ENCODE measurements around the gene TMEM161A.

DNA sequence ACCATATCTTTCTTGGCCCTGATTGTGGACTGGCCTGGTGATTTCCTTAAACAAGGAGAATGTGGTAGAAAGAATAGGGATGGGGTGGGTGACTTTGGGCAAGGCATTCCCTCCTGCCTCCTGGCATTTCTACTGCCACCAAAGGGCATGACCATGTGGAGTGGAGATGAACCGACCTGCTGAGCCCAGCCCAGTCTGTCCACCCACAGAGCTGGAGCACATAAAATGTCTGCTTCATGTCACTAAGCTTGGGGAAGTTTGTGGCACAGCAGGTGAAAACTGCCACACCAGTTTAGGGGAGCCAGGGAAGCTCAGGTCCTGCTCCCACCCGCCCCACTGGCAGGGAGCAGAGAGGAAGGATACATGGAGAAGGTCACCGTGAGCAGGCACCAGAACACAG is 6.3 kb downstream of the TMEM161A start:
- no peak for TF ChIP-seq POLR2A (IDR thresholded peaks at IDR 0.05)
- TF ChIP-seq, protein P1, sequence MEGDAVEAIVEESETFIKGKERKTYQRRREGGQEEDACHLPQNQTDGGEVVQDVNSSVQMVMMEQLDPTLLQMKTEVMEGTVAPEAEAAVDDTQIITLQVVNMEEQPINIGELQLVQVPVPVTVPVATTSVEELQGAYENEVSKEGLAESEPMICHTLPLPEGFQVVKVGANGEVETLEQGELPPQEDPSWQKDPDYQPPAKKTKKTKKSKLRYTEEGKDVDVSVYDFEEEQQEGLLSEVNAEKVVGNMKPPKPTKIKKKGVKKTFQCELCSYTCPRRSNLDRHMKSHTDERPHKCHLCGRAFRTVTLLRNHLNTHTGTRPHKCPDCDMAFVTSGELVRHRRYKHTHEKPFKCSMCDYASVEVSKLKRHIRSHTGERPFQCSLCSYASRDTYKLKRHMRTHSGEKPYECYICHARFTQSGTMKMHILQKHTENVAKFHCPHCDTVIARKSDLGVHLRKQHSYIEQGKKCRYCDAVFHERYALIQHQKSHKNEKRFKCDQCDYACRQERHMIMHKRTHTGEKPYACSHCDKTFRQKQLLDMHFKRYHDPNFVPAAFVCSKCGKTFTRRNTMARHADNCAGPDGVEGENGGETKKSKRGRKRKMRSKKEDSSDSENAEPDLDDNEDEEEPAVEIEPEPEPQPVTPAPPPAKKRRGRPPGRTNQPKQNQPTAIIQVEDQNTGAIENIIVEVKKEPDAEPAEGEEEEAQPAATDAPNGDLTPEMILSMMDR (IDR thresholded peaks at IDR 0.05), result no peak

Data from heart left ventricle (tissue), 13 donors.